HEK293 (cell line): ENCODE measurements around the gene ZG16.

Source experiments
- BCL11B ChIP-seq: fragments of 450-650 bp; formaldehyde crosslinking; IDR thresholded peaks from 2 replicates; pipeline ENCODE4 v1.5.1; 2016; ENCODE audit warnings: low read depth, missing biosample characterization, missing genetic modification characterization
- MEIS1 ChIP-seq: sonication (generic); formaldehyde crosslinking; IDR thresholded peaks from 2 replicates; pipeline ENCODE4 v1.8.1; 2022; ENCODE audit warnings: missing genetic modification reagents, mild to moderate bottlenecking, borderline replicate concordance
- MYNN ChIP-seq: fragments of 450-650 bp; formaldehyde crosslinking; IDR thresholded peaks from 2 replicates; pipeline ENCODE4 v1.5.1; 2016; ENCODE audit warnings: missing biosample characterization, missing genetic modification characterization, borderline replicate concordance
- RBAK ChIP-seq: fragments of 450-650 bp; formaldehyde crosslinking; IDR thresholded peaks from 2 replicates; pipeline ENCODE4 v1.5.1; 2016; ENCODE audit warnings: missing biosample characterization, missing genetic modification characterization
- SP3 ChIP-seq: fragments of 450-650 bp; formaldehyde crosslinking; IDR thresholded peaks from 2 replicates; pipeline ENCODE4 v1.5.1; 2016; ENCODE audit warnings: missing biosample characterization, missing genetic modification characterization
- ZBTB7A ChIP-seq: fragments of 450-650 bp; formaldehyde crosslinking; IDR thresholded peaks from 2 replicates; pipeline ENCODE4 v1.5.1; 2016; ENCODE audit warnings: low read depth, missing biosample characterization, missing genetic modification characterization
- ZBTB8A ChIP-seq: fragments of 450-650 bp; formaldehyde crosslinking; IDR thresholded peaks from 2 replicates; pipeline ENCODE4 v1.5.1; 2016; ENCODE audit warnings: missing biosample characterization, missing genetic modification characterization
- ZFP41 ChIP-seq: fragments of 450-650 bp; formaldehyde crosslinking; IDR thresholded peaks from 2 replicates; pipeline ENCODE4 v1.5.1; 2016; ENCODE audit warnings: missing biosample characterization, missing genetic modification characterization, borderline replicate concordance
- ZNF112 ChIP-seq: fragments of 450-650 bp; formaldehyde crosslinking; IDR thresholded peaks from 2 replicates; pipeline ENCODE4 v1.5.0; 2017; ENCODE audit warnings: missing biosample characterization, missing genetic modification characterization
- ZNF132 ChIP-seq: fragments of 450-650 bp; formaldehyde crosslinking; IDR thresholded peaks from 2 replicates; pipeline ENCODE4 v1.5.1; 2017; ENCODE audit warnings: missing biosample characterization, missing genetic modification characterization, borderline replicate concordance
- ZNF184 ChIP-seq: fragments of 450-650 bp; IDR thresholded peaks from 2 replicates; pipeline ENCODE4 v1.5.1; 2018; ENCODE audit warnings: missing biosample characterization, mild to moderate bottlenecking, missing genetic modification characterization
- ZNF202 ChIP-seq: fragments of 450-650 bp; formaldehyde crosslinking; IDR thresholded peaks from 2 replicates; pipeline ENCODE4 v1.5.1; 2016; ENCODE audit warnings: missing biosample characterization, missing genetic modification characterization, borderline replicate concordance
- ZNF248 ChIP-seq: fragments of 450-650 bp; formaldehyde crosslinking; IDR thresholded peaks from 2 replicates; pipeline ENCODE4 v1.5.1; 2017; ENCODE audit warnings: missing biosample characterization, missing genetic modification characterization
- ZNF350 ChIP-seq: fragments of 450-650 bp; formaldehyde crosslinking; IDR thresholded peaks from 2 replicates; pipeline ENCODE4 v1.5.0; 2017; ENCODE audit warnings: missing biosample characterization, mild to moderate bottlenecking, missing genetic modification characterization
- ZNF398 ChIP-seq: fragments of 450-650 bp; formaldehyde crosslinking; IDR thresholded peaks from 2 replicates; pipeline ENCODE4 v1.5.1; 2017; ENCODE audit warnings: missing biosample characterization, missing genetic modification characterization
- ZNF514 ChIP-seq: fragments of 450-650 bp; formaldehyde crosslinking; IDR thresholded peaks from 2 replicates; pipeline ENCODE4 v1.5.1; 2016; ENCODE audit warnings: missing biosample characterization, missing genetic modification characterization
- ZNF529 ChIP-seq: fragments of 450-650 bp; formaldehyde crosslinking; IDR thresholded peaks from 2 replicates; pipeline ENCODE4 v1.5.1; 2017; ENCODE audit warnings: missing genetic modification characterization, missing biosample characterization; ENCODE audit not compliant: insufficient replicate concordance
- ZNF530 ChIP-seq: fragments of 450-650 bp; formaldehyde crosslinking; IDR thresholded peaks from 2 replicates; pipeline ENCODE4 v1.5.1; 2016; ENCODE audit warnings: low read depth, missing biosample characterization, missing genetic modification characterization
- ZNF561 ChIP-seq: fragments of 450-650 bp; IDR thresholded peaks from 2 replicates; pipeline ENCODE4 v1.5.1; 2018; ENCODE audit warnings: missing biosample characterization, missing genetic modification characterization, borderline replicate concordance
- ZNF610 ChIP-seq: fragments of 450-650 bp; formaldehyde crosslinking; IDR thresholded peaks from 2 replicates; pipeline ENCODE4 v1.5.1; 2016; ENCODE audit warnings: missing biosample characterization, missing genetic modification characterization, borderline replicate concordance
- ZNF747 ChIP-seq: fragments of 450-650 bp; formaldehyde crosslinking; IDR thresholded peaks from 2 replicates; pipeline ENCODE4 v1.5.1; 2016; ENCODE audit warnings: missing biosample characterization, missing genetic modification characterization
- ZNF843 ChIP-seq: fragments of 450-650 bp; formaldehyde crosslinking; IDR thresholded peaks from 2 replicates; pipeline ENCODE4 v1.5.1; 2016; ENCODE audit warnings: missing biosample characterization, missing genetic modification characterization
- TF ChIP-seq, protein P1 (sequence below): fragments of 450-650 bp; formaldehyde crosslinking; IDR thresholded peaks from 2 replicates; pipeline ENCODE4 v1.5.1; 2016; ENCODE audit warnings: missing biosample characterization, missing genetic modification characterization
- TF ChIP-seq, protein P2 (sequence below): IDR thresholded peaks from 2 replicates; pipeline ENCODE4 v1.6.1; 2011; ENCODE audit warnings: mild to moderate bottlenecking, low read depth, low read length, borderline replicate concordance
- TF ChIP-seq, protein P3 (sequence below): fragments of 450-650 bp; formaldehyde crosslinking; IDR thresholded peaks from 2 replicates; pipeline ENCODE4 v1.5.1; 2016; ENCODE audit warnings: missing biosample characterization, missing genetic modification characterization, borderline replicate concordance
- TF ChIP-seq, protein P4 (sequence below): fragments of 450-650 bp; formaldehyde crosslinking; IDR thresholded peaks from 2 replicates; pipeline ENCODE4 v1.5.1; 2016; ENCODE audit warnings: missing biosample characterization, missing genetic modification characterization, low read depth

The ZG16 gene

GRCh38 chr16:29747947-29748759 lies 29.9 kb upstream of the ZG16 start (continued):
- TF ChIP-seq BCL11B (tag by site-specific recombination) (no peak), ZNF202 (peak; percentile 53; the same call in 1 of the 2 replicates), ZNF843 (tag by site-specific recombination) (no peak), ZNF112 (peak; percentile 71; the same call in 1 of the 2 replicates), ZNF350 (tag by site-specific recombination) (no peak), ZNF529 (tag by site-specific recombination) (peak; percentile 77), RBAK (tag by site-specific recombination) (peak; percentile 52; the same call in 1 of the 2 replicates), ZNF184 (0 out of 2 replicates have a peak, but pooled peaks have one; percentile 37), ZNF398 (tag by site-specific recombination) (no peak), ZBTB8A (tag by site-specific recombination) (peak; percentile 54), ZFP41 (no peak), ZNF132 (tag by site-specific recombination) (no peak), ZNF610 (tag by site-specific recombination) (0 out of 2 replicates have a peak, but pooled peaks have one; percentile 59), ZNF561 (tag by site-specific recombination) (no peak), MYNN (tag by site-specific recombination) (no peak), ZNF747 (tag by site-specific recombination) (no peak), ZNF514 (tag by site-specific recombination) (no peak), MEIS1 (CRISPR knock-in tag) (no peak), ZNF530 (no peak), ZBTB7A (tag by site-specific recombination) (no peak), ZNF248 (tag by site-specific recombination) (no peak), SP3 (tag by site-specific recombination) (no peak)
- TF ChIP-seq, protein P1, sequence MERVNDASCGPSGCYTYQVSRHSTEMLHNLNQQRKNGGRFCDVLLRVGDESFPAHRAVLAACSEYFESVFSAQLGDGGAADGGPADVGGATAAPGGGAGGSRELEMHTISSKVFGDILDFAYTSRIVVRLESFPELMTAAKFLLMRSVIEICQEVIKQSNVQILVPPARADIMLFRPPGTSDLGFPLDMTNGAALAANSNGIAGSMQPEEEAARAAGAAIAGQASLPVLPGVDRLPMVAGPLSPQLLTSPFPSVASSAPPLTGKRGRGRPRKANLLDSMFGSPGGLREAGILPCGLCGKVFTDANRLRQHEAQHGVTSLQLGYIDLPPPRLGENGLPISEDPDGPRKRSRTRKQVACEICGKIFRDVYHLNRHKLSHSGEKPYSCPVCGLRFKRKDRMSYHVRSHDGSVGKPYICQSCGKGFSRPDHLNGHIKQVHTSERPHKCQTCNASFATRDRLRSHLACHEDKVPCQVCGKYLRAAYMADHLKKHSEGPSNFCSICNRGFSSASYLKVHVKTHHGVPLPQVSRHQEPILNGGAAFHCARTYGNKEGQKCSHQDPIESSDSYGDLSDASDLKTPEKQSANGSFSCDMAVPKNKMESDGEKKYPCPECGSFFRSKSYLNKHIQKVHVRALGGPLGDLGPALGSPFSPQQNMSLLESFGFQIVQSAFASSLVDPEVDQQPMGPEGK (tag by site-specific recombination) = no peak
- TF ChIP-seq, protein P2, sequence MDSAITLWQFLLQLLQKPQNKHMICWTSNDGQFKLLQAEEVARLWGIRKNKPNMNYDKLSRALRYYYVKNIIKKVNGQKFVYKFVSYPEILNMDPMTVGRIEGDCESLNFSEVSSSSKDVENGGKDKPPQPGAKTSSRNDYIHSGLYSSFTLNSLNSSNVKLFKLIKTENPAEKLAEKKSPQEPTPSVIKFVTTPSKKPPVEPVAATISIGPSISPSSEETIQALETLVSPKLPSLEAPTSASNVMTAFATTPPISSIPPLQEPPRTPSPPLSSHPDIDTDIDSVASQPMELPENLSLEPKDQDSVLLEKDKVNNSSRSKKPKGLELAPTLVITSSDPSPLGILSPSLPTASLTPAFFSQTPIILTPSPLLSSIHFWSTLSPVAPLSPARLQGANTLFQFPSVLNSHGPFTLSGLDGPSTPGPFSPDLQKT = no peak
- TF ChIP-seq, protein P3, sequence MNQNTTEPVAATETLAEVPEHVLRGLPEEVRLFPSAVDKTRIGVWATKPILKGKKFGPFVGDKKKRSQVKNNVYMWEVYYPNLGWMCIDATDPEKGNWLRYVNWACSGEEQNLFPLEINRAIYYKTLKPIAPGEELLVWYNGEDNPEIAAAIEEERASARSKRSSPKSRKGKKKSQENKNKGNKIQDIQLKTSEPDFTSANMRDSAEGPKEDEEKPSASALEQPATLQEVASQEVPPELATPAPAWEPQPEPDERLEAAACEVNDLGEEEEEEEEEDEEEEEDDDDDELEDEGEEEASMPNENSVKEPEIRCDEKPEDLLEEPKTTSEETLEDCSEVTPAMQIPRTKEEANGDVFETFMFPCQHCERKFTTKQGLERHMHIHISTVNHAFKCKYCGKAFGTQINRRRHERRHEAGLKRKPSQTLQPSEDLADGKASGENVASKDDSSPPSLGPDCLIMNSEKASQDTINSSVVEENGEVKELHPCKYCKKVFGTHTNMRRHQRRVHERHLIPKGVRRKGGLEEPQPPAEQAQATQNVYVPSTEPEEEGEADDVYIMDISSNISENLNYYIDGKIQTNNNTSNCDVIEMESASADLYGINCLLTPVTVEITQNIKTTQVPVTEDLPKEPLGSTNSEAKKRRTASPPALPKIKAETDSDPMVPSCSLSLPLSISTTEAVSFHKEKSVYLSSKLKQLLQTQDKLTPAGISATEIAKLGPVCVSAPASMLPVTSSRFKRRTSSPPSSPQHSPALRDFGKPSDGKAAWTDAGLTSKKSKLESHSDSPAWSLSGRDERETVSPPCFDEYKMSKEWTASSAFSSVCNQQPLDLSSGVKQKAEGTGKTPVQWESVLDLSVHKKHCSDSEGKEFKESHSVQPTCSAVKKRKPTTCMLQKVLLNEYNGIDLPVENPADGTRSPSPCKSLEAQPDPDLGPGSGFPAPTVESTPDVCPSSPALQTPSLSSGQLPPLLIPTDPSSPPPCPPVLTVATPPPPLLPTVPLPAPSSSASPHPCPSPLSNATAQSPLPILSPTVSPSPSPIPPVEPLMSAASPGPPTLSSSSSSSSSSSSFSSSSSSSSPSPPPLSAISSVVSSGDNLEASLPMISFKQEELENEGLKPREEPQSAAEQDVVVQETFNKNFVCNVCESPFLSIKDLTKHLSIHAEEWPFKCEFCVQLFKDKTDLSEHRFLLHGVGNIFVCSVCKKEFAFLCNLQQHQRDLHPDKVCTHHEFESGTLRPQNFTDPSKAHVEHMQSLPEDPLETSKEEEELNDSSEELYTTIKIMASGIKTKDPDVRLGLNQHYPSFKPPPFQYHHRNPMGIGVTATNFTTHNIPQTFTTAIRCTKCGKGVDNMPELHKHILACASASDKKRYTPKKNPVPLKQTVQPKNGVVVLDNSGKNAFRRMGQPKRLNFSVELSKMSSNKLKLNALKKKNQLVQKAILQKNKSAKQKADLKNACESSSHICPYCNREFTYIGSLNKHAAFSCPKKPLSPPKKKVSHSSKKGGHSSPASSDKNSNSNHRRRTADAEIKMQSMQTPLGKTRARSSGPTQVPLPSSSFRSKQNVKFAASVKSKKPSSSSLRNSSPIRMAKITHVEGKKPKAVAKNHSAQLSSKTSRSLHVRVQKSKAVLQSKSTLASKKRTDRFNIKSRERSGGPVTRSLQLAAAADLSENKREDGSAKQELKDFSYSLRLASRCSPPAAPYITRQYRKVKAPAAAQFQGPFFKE = no peak
- TF ChIP-seq, protein P4, sequence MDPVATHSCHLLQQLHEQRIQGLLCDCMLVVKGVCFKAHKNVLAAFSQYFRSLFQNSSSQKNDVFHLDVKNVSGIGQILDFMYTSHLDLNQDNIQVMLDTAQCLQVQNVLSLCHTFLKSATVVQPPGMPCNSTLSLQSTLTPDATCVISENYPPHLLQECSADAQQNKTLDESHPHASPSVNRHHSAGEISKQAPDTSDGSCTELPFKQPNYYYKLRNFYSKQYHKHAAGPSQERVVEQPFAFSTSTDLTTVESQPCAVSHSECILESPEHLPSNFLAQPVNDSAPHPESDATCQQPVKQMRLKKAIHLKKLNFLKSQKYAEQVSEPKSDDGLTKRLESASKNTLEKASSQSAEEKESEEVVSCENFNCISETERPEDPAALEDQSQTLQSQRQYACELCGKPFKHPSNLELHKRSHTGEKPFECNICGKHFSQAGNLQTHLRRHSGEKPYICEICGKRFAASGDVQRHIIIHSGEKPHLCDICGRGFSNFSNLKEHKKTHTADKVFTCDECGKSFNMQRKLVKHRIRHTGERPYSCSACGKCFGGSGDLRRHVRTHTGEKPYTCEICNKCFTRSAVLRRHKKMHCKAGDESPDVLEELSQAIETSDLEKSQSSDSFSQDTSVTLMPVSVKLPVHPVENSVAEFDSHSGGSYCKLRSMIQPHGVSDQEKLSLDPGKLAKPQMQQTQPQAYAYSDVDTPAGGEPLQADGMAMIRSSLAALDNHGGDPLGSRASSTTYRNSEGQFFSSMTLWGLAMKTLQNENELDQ (tag by site-specific recombination) = no peak
